Parathyroid adenoma (tissue), 2 donors: ENCODE results near the gene CELSR3.

Experiments used
- H2AFZ ChIP-seq: fragments of 300-600 bp; sonication (generic); one replicate; pipeline ENCODE4 v1.7.0; 2017; ENCODE audit warnings: antibody characterized with exemption, mild to moderate bottlenecking
- H3K27ac ChIP-seq: fragments of 300-600 bp; sonication (generic); one replicate; pipeline ENCODE4 v1.7.0; 2017
- H3K27me3 ChIP-seq: fragments of 300-600 bp; sonication (generic); one replicate; pipeline ENCODE4 v1.7.0; 2017; ENCODE audit warnings: low read length; ENCODE audit not compliant: control insufficient read depth, insufficient read depth
- H3K36me3 ChIP-seq: fragments of 300-600 bp; sonication (generic); one replicate; pipeline ENCODE4 v1.7.0; 2017; ENCODE audit warnings: low read length; ENCODE audit not compliant: control insufficient read depth, insufficient read depth
- H3K4me1 ChIP-seq: fragments of 300-600 bp; sonication (generic); one replicate; pipeline ENCODE4 v1.7.0; 2017; ENCODE audit warnings: control low read depth
- H3K4me2 ChIP-seq: fragments of 300-600 bp; sonication (generic); one replicate; pipeline ENCODE4 v1.7.0; 2017; ENCODE audit warnings: low read length
- H3K4me3 ChIP-seq: fragments of 300-600 bp; sonication (generic); one replicate; pipeline ENCODE4 v1.7.0; 2017; ENCODE audit warnings: low read depth, low read length
- H3K79me2 ChIP-seq: fragments of 300-600 bp; sonication (generic); one replicate; pipeline ENCODE4 v1.7.0; 2017; ENCODE audit warnings: control low read depth
- H3K9ac ChIP-seq: fragments of 300-600 bp; sonication (generic); one replicate; pipeline ENCODE4 v1.7.0; 2017; ENCODE audit warnings: mild to moderate bottlenecking
- H3K9me3 ChIP-seq: fragments of 300-600 bp; sonication (generic); one replicate; pipeline ENCODE4 v1.7.0; 2017; ENCODE audit warnings: low read length; ENCODE audit not compliant: control insufficient read depth
- TF ChIP-seq, protein P1 (sequence below): fragments of 300-600 bp; sonication (generic); IDR thresholded peaks from one replicate; pipeline ENCODE4 v1.7.0; 2017; ENCODE audit warnings: antibody characterized with exemption, mild to moderate bottlenecking
- donor health status: primary hyperparathyroidism.

Gene CELSR3

DNA sequence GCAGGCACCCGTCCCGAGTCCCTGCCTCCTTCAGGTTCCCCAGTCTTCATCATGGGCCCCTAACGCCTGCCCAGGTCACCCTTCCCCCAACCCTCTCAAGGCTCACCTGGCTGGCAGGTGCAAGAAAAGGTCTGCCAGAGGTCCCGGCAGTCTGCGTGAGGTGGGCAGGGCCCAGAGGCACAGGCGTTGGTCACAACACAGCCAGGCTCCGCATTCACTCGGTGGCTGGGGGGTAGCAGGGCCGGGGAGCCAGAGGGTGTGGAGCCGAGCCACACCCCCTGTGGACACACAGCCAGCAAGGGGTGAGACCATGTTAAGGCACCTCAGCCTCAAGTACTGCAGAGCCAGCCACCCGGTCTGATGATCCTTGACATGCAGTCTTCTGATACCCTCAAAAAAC is 10.9 kb downstream of the CELSR3 start:
- H2AFZ ChIP-seq, result no peak overlapping the region
- H3K27me3 ChIP-seq, result no peaks in the 10 kb centered on the region
- H3K36me3 ChIP-seq, result no peaks in the 10 kb centered on the region
- H3K4me3 ChIP-seq, result no peak overlapping the region
- TF ChIP-seq, protein P1, sequence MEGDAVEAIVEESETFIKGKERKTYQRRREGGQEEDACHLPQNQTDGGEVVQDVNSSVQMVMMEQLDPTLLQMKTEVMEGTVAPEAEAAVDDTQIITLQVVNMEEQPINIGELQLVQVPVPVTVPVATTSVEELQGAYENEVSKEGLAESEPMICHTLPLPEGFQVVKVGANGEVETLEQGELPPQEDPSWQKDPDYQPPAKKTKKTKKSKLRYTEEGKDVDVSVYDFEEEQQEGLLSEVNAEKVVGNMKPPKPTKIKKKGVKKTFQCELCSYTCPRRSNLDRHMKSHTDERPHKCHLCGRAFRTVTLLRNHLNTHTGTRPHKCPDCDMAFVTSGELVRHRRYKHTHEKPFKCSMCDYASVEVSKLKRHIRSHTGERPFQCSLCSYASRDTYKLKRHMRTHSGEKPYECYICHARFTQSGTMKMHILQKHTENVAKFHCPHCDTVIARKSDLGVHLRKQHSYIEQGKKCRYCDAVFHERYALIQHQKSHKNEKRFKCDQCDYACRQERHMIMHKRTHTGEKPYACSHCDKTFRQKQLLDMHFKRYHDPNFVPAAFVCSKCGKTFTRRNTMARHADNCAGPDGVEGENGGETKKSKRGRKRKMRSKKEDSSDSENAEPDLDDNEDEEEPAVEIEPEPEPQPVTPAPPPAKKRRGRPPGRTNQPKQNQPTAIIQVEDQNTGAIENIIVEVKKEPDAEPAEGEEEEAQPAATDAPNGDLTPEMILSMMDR, result no peak
- no peaks in the 10 kb centered on the region for H3K9me3 ChIP-seq
- peaks cover 2% of the 10 kb centered on the region for H3K79me2 ChIP-seq
- H3K4me1 ChIP-seq, result no peaks in the 10 kb centered on the region
- H3K4me2 ChIP-seq, result no peak overlapping the region
- H3K9ac ChIP-seq, result no peak overlapping the region
- no peak overlapping the region for H3K27ac ChIP-seq

DNA sequence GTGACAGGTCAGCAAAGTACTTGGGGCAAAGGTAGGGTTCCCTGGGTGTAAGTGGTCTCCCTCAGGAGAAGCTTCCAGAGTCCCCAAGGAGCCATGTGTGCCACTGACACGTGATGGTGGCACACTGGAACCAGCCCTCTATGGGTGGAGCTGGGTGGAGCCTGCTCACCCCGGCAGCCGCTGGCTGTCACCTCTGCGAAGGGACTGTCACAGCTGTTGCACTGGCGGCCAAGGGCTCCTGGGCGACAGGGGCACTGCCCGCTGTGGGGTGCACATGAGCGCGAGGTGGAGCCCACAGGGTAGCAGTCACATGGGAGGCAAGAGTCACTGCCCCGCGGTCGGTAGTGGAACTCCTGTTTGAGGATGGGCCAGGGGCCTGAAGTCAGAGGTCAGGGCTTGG is 12.0 kb downstream of the CELSR3 start:
- no peak overlapping the region for H3K27ac ChIP-seq

DNA sequence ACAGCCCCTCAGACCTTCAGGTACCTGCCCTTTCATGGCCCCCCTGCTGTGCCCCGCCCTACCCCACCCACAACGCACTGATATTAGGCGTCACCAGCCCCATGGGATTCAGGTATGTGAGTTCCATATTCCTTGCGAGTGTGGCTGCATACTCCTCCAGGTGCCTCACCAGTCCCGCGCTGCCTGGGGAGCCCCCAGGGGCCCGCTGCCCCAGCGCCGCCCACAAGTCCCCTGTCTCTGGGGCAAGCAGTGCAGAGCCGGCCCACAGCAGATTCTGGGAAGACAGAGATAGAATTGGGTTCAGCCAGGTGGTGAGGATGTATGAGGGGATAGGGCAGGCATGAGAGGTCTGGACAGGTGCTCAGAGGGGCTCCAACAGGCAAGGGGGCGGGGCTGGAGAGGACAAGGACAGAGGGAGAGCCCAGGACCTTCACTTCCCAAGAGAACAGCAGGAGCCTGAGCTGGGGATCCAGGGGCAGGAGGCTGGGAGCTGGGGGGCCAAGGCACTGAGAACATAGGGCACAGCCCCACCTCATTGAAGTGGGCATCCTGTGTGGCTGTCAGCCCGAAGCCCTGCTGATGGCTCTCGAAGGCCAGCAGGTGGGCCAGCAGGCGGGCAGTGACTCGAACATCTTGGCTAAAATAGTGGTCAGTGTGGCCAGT is 14.4 kb downstream of the CELSR3 start:
- H3K27ac ChIP-seq, result no peak overlapping the region
- TF ChIP-seq, protein P1, result no peak
- H3K9ac ChIP-seq, result no peak overlapping the region
- no peaks in the 10 kb centered on the region for H3K36me3 ChIP-seq
- H3K9me3 ChIP-seq, result no peaks in the 10 kb centered on the region
- no peak overlapping the region for H2AFZ ChIP-seq
- H3K4me3 ChIP-seq, result no peak overlapping the region
- no peaks in the 10 kb centered on the region for H3K4me1 ChIP-seq
- no peaks in the 10 kb centered on the region for H3K27me3 ChIP-seq
- H3K79me2 ChIP-seq, result no peaks in the 10 kb centered on the region
- H3K4me2 ChIP-seq, result no peak overlapping the region

More for the DNA sequence above, 12.0 kb downstream of the CELSR3 start:
- Histone ChIP-seq H3K4me3 (no peak overlapping the region), H3K9me3 (no peaks in the 10 kb centered on the region), H3K79me2 (no peaks in the 10 kb centered on the region), H3K9ac (no peak overlapping the region), H3K36me3 (no peaks in the 10 kb centered on the region), H3K27me3 (no peaks in the 10 kb centered on the region), H3K4me1 (no peaks in the 10 kb centered on the region), H3K4me2 (no peak overlapping the region), H2AFZ (no peak overlapping the region)
- TF ChIP-seq, protein P1, result no peak

DNA sequence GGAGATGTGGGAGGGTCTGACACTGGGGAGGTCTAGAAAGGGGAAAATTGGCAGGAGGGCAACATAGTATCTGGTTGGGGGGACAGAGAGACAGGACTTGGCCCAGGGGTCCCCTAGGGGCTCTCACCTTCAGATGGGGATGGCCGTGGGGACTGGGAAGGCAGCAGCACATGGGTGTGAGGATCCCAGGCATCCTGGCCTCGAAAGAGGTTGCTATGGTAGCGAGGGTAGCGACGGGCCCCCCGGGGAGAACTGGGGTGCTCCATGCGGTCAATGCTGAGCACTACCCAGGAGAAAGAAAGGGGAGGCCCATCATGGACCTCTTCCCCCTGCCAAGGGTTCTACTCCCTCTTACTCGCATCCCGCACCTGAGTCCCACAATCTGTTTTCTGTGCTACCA is 15.0 kb downstream of the CELSR3 start:
- no peaks in the 10 kb centered on the region for H3K4me1 ChIP-seq
- no peak overlapping the region for H3K27ac ChIP-seq
- H3K36me3 ChIP-seq, result no peaks in the 10 kb centered on the region
- TF ChIP-seq, protein P1, result no peak
- no peak overlapping the region for H3K9ac ChIP-seq
- no peak overlapping the region for H2AFZ ChIP-seq
- H3K27me3 ChIP-seq, result no peaks in the 10 kb centered on the region
- no peaks in the 10 kb centered on the region for H3K9me3 ChIP-seq
- H3K4me3 ChIP-seq, result no peak overlapping the region
- peaks cover 2% of the 10 kb centered on the region for H3K79me2 ChIP-seq
- H3K4me2 ChIP-seq, result no peak overlapping the region
